Adipose tissue (tissue), 3 donors: ENCODE measurements around the gene QSER1. TPM values are rescaled to one million over a fixed set of nuclear protein-coding genes. Genes with fewer than 3 reads are reported as not detected.
"Not testable (repeated sequence)": the region's sequence is repeated elsewhere in the genome, so short reads cannot be mapped to it uniquely, and the experiment has no call there.

Source experiments
- H3K27ac ChIP-seq: one replicate; pipeline ENCODE4 v1.5.1; 2013; ENCODE audit warnings: low read depth, low read length
- WGBS, 3 donors: extraction: QIAGEN DNeasy Blood & Tissue Kit; methylation state at CpG; one replicate each; pipeline ENCODE4 v1.1.7; 2013; 5-methylcytosine and 5-hydroxymethylcytosine counted together
- polyA plus RNA-seq, 3 donors: library from polyadenylated mRNA; stranded (reverse); fragments of 200-250 nt; gene quantifications; one replicate each; pipeline ENCODE4 v1.2.3, GENCODE V29; 2013
- donor health status: healthy with polysubstance abuse.
- donor health status: Bipolar disorder and iron deficiency.
- donor health status: healthy.

QSER1 gene
- polyA plus RNA-seq, 3 donors, result 3.7 to 6.6 (median 3.7) TPM

GRCh38 chr11:32887707-32888383 lies 4.8 kb upstream of the QSER1 start:
- 94 to 95% (median 95%) methylated on average over 20 of the region's 20 CpGs for WGBS, 3 donors
- H3K27ac ChIP-seq, result not testable (repeated sequence)

GRCh38 chr11:32888384-32888710 lies 4.3 kb upstream of the QSER1 start:
- 93 to 97% (median 96%) methylated on average over 9 to 17 of the region's 17 CpGs for WGBS, 3 donors
- not testable (repeated sequence) for H3K27ac ChIP-seq

GRCh38 chr11:32888805-32889204 lies 3.8 kb upstream of the QSER1 start:
- H3K27ac ChIP-seq, result no peak overlapping the region

- 52 to 61% (median 61%) methylated on average over 11 of the region's 11 CpGs for WGBS, 3 donors
- no peak overlapping the region for H3K27ac ChIP-seq
These were observed 1.6 kb upstream of the QSER1 start for GRCh38 chr11:32890843-32891656.

- 7 to 13% (median 12%) methylated on average over 10 of the region's 10 CpGs for WGBS, 3 donors
- H3K27ac ChIP-seq, result no peak overlapping the region
These were observed 805 bp upstream of the QSER1 start for GRCh38 chr11:32891657-32892354.

- no peak overlapping the region for H3K27ac ChIP-seq
- 0 to 2% (median 1%) methylated on average over 7 to 31 of the region's 32 CpGs for whole genome bisulfite sequencing, 3 donors
These were observed 407 bp downstream of the QSER1 start for GRCh38 chr11:32893093-32893342.

DNA sequence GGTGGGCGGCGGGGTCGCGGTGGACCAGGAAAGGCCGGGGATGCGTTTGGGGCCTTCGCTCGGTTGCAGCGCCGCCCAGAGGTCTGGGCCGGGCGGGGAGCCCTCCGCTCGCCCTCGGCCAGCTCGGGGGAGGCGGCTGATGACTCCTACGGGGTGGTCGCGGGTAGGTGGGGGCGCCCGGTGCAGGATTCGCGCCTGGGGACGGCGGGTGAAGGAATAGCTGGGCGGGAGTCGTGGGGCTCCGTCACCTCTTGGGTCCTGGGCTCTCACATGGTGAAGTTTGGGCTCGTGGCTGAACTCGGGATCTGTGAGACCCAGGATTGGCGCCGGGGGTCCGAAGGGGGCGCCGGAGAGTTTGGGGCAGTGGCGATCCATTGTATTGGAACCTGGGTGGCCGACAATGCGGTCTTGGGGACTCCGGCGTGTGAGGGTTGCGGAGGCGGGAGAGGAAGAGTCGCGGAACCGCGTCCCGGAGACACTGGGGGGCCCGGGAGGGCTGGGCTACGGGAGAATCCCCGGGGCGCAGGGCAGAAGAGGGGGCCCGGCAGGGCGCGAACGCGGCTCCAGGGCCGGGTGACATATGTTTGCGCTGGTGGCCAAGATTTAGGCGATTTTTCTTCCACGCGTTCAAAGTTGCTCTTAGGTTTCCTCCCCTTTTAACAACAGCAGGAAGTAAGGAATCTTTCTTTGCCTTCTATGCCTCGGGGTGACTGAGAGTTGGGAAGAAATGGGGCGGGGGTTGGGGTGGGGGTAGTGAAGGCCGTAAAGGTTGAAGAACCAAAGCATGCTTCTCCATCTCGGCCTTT lies 935 bp downstream of the QSER1 start:
- 0 to 1% (median 0%) methylated on average over 57 to 66 of the region's 66 CpGs for WGBS, 3 donors
- no peak overlapping the region for H3K27ac ChIP-seq

DNA sequence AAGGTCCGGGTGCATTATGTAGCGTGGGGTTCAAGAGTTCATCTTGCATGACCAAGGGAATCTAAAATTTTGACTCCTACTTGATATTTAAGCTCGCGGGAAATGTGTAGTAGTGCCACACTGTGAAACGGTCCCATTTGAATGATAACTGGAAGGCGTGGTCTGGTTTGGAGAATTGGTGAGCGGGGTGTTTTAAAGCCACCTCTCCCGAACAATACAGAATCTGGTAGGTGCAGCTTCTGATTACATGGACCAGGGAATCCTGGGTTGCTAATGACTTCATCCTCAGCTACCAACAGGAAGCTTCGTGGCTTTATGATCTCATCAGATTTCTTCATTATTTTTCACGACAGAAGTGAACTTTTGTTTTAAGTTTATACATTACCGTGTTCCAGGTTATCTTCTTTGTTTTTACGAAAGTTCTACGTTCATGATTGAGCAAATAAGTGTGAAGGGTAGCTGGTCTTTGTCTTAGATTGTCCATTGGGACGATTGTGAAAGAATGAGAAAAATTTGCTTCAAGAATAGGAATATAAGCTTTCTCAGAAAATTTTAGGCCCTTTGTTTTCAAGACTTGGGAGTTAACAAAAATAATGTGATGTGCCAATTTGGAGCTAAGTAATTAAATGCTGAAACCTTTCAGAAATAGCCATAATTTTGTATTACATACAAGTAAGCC lies 1.7 kb downstream of the QSER1 start:
- no peak overlapping the region for H3K27ac ChIP-seq
- WGBS, 3 donors, result 2 to 6% (median 5%) methylated on average over 14 of the region's 14 CpGs

GRCh38 chr11:32894921-32895320 lies 2.3 kb downstream of the QSER1 start:
- no peak overlapping the region for H3K27ac ChIP-seq
- WGBS, 3 donors, result 65 to 76% (median 74%) methylated on average over 3 of the region's 3 CpGs

GRCh38 chr11:32895471-32895870 lies 2.9 kb downstream of the QSER1 start:
- 28 to 52% (median 52%) methylated on average over 1 of the region's 1 CpG for WGBS, 3 donors
- no peak overlapping the region for H3K27ac ChIP-seq

GRCh38 chr11:32897103-32897502 lies 4.5 kb downstream of the QSER1 start:
- H3K27ac ChIP-seq, result no peak overlapping the region
- WGBS, 3 donors, result 70 to 81% (median 71%) methylated on average over 1 of the region's 1 CpG

DNA sequence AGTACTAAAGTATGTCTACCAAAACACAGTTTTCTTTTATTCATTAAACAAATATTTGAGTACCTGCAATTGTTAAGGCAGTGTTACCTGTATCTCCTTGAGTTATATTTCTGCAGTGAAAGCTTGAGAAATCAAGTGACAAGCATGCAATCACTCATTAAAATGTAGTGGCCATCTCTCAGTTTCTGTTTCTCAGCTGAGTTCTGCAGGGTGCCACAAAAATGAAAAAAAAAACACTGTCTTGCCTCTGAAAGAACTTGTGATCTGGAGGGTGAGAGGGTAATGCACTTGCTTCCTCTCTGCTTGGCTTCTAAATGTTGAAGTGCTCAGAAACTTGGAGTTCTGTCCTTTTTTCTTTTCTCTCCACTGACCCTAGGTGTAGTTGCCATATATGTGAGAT lies 6.8 kb downstream of the QSER1 start:
- H3K27ac ChIP-seq, result no peak overlapping the region

DNA sequence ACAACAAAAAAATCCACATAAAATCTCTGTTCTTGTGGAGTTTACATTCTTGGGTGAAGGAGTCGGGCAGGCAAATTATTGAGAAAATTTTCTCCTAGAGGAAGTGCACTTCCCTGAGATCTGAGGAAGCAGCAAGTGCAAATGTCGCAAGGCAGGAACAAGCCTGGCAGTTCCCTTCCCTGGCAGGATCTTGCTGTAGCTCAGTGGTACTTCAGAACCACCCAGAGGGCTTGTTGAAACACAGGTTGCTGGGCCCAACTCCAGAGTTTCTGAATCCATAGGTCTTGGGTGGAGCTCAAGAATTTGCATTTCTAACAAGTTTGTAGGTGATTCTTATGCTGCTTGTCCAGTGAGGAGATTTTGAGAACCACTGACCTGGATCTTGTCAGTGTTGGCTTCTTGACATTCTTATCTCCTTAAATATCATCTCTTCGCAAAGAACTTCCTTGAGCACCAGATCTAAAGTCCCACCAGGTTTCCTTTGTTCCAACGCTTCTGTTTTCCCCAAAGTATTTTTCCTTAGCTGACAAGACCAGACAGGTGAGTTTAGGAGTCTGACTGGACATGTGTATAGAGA lies 9.6 kb downstream of the QSER1 start:
- no peak overlapping the region for H3K27ac ChIP-seq
- WGBS, 3 donors, result 68 to 93% (median 80%) methylated on average over 4 of the region's 4 CpGs

DNA sequence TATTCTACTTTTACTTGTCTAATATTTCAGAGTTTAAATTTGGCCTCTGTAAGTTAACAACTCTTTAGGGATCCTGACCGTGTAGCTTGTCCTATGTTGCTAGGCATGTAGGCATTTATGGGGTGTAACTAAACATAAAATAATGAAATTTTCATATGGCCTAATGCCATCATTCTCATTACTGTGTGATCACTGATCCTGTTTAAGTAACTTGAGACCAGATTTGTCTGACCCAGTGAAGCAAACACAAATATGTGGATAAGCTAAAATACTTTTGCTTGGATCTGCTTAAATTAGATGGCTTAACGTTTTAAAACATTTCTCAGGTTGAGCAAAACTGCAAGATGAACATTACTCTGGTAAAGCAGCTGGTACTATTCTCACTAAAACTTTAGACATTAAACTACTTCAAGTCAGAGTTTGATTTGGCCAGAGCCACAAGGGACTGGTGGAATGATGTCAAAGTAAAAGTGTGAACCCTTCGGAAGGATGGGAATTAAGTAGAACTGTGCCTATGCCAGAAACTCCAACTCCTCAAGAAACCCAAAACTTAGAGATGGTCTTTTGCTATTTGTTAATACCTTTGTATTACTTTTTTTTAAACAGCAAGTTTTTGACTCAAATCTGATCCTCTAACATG lies 12.5 kb downstream of the QSER1 start:
- no peak overlapping the region for H3K27ac ChIP-seq
- WGBS, 3 donors, result 28 to 62% (median 48%) methylated on average over 3 of the region's 3 CpGs

- H3K27ac ChIP-seq, result no peak overlapping the region
- WGBS, 3 donors, result 97 to 99% (median 99%) methylated on average over 6 of the region's 6 CpGs
These were observed 16.0 kb downstream of the QSER1 start for GRCh38 chr11:32908619-32909018.

GRCh38 chr11:32911413-32911812 lies 18.8 kb downstream of the QSER1 start:
- WGBS, 3 donors, result 90 to 94% (median 90%) methylated on average over 3 of the region's 3 CpGs

DNA sequence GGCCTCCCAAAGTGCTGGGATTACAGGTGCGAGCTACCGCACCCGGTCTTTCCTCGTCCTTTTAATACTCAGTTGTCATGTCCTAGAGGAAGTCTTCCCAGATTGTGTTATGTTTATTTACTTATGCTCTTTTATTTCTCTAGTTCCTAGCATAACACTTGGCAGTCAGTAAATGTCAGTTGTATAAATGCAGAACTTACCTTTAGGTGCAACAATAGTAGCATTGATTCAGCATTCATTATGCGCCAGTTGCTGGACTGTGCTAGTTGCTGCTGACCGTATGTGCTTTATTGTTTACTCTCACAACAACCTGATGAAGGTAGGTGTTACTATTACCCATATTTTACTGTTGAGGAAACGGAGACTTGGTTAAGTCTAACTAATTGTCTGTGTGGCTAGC lies 20.8 kb downstream of the QSER1 start:
- no peak overlapping the region for H3K27ac ChIP-seq
- WGBS, 3 donors, result 89 to 97% (median 93%) methylated on average over 7 of the region's 7 CpGs

More at GRCh38 chr11:32911413-32911812, 18.8 kb downstream of the QSER1 start:
- H3K27ac ChIP-seq, result no peak overlapping the region

DNA sequence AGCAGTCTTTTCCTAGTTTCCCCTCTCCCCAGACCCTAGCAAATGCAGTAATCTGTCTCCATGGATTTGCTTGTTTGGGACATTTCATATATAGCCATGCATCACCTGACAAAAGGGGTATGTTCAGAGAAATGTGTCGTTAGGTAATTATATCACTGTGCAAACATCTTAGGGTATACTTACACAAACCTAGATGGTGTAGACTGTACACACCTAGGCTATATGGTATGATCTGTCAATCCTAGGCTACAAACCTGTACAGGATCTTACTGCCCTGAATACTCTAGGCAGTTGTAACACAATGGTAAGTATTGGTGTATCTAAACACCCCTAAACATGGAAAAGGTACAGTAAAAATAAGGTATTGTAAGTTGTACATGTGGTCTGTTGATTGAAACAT lies 23.8 kb downstream of the QSER1 start:
- no peak overlapping the region for H3K27ac ChIP-seq
- WGBS, 3 donors, result 76 to 96% (median 91%) methylated on average over 1 of the region's 1 CpG
